ENCODE data around the gene DTD1.
A peak's percentile ranks its signal among the peaks of the same experiment; 100 is the strongest.

DTD1 gene

DNA sequence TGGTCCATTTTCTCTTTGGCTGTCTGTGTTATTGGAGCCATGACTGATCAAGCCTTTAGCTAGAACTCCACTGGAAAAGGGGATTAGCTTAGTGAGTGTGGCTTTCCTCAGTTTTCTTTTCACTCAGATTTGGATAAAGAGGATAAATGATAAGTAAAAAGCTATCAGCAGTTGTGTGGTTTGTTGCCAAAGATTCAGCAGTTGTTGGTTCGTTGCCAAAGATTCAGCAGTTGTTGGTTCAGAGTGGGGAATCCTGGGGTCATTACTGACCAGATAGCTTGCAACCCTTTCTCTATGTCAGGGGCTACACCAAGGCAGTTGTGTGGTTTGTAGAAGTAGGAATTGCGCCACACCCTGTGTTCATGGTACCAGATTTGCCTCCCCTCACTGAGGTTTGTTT is 118.1 kb downstream of the DTD1 start:
- no peak for DNase-seq (ENCODE audit: low read depth in 2 of 2)

DNA sequence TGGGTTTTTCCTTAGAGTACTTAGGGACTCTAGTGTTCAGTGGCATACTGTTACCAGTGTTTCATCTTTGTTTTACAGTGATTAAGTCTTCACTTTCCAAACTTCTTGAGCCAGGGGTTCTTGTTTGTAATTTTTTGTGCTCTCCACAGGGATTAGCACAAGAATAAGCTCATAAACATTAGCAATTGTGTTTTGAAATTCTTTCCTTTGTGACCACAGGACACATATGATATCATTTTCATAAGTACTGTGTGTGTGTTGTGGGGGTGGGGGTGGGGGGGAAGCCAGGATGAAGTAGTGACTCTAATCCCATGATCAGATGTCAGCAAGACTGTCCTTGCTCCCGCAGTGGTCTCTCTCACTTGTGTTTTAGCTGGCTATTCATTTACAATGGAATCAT is 124.3 kb downstream of the DTD1 start:
- no peak for DNase-seq (ENCODE audit: low read depth in 2 of 2)

- no peak for DNase-seq (ENCODE audit: low read depth in 2 of 2)
These were observed 125.0 kb downstream of the DTD1 start for GRCh38 chr20:18712882-18713281.

GRCh38 chr20:18715564-18715963 is 127.7 kb downstream of the DTD1 start:
- DNase-seq (ENCODE audit: low read depth in 2 of 2): no peak

- DNase-seq (ENCODE audit: low read depth in 2 of 2): no peak
These were observed 129.2 kb downstream of the DTD1 start for GRCh38 chr20:18717062-18717461.

DNA sequence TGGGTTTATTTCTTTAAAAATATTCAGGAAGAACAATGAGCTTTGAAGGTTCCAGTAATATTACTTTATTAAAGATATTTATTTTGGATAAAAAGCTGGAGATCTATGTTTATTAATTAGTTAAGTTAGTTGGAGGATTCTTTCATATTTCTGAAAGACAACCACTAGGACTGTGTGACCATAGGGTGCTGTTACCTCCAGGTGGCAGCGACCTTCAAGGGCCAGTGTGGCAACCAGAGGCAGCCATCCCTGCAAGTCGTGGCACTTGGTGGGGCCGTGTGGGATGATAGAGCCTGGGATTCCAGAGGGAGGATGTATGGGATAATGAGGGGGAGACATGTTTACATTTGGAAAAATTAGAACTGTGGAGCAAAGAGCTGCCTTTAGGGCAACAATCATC is 130.3 kb downstream of the DTD1 start:
- no peak for DNase-seq (ENCODE audit: low read depth in 2 of 2)

GRCh38 chr20:18719426-18719825 is 131.6 kb downstream of the DTD1 start:
- DNase-seq (ENCODE audit: low read depth in 2 of 2): no peak

DNA sequence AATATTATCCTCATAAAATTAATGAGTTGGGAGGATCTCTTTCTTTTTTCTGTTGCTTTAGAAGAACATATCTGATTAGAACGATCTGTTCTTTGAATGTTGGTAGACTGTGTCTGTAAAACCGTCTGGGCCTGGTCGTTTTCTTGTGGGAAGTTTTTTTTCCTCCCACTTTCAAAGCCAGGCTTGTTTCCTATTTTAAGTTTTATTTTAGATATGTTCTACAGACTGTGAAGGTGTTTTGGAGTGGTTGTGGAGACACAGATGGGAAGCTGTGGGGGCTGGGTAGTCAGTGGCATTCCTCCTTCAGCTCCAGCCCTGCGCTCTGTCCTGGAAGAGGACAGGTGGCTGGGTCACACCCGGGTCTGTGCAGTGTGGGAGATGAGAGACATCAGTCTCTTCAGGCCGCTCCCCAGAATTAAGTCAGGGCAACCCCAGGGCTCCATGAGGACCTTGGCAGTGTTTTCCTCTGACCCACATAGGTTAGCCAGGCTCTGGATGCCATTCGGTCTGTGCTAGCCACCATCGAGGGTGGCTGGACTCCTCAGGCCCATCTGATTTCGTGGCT is 133.8 kb downstream of the DTD1 start:
- no peak for DNase-seq (ENCODE audit: low read depth in 2 of 2)

- no peak for DNase-seq (ENCODE audit: low read depth in 2 of 2)
These were observed 134.5 kb downstream of the DTD1 start for GRCh38 chr20:18722371-18722770.

DNA sequence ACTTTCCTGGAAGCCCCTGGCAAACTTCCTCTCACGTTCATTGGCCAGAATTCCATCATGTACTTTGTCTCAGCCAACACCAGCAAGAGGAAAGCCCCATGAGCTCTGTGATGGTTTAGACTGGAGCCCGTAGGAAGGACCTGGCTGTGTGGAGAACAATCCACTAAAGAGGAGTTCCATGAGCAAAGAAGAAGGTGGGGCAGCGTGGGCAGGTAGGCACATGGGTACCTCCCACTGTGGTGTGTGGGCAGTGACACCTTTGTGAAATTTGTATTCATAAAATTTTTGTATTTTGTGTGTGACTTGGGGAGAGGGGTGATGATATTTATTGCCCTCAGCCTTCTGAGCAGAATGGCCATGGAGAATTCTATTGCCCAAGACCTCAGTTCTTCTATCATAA is 136.2 kb downstream of the DTD1 start:
- no peak for DNase-seq (ENCODE audit: low read depth in 2 of 2)

DNA sequence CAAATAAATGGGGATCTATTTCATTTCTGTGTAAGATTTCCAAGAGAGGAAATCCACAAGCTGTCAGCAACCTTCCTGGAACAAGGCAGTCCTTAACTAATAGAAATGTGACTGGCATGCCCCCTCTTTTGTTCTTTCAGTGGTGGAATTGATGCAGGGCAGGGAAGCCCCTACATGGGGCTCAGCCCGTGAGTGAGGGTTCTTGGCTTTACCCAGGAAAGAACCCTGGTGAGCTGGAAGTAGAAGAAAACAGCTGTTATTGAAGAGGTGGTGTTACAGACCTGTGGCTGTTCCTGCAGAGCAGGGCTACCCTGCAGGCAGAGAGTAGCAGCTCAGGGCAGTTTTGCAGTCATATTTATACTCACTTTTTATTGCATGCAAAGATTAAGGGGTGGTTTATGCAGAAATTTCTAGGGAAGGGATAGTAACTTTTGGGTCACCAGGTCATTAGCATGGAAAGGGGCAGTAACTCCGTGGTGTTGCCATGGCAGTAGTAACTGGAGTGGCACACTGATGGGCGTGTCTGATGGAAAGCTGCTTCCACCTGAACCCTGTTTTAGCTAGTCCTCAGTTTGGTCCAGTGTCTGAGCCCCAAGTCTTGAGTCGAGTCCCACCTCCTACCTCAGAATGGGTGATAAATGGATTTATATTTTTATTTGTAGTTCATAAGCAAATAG is 137.1 kb downstream of the DTD1 start:
- no peak for DNase-seq (ENCODE audit: low read depth in 2 of 2)

DNA sequence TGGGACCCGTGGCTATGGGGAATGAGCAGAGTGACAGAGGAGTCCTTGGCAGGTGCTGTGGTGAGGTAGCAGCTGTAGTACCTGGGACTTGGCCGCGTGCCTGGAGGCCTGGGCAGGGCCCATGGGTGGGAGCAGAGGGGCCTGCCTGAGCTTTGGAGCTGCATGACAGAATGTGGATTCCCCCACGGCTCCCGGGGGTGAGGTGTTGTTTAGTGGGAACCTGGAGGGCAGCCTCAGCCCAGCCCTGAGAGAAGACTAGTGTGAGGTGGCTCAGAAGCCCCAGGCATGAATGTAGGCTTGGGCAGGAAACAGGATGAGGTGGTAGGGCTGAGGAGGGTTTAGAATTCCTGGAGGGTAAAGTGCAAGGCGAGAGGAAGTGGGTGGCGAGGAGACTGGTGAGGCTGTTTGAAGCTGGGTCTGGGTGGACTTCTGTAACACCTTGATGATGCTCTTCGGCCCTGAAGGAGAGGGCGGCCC is 139.2 kb downstream of the DTD1 start:
- DNase-seq (ENCODE audit: low read depth in 2 of 2): no peak

DNA sequence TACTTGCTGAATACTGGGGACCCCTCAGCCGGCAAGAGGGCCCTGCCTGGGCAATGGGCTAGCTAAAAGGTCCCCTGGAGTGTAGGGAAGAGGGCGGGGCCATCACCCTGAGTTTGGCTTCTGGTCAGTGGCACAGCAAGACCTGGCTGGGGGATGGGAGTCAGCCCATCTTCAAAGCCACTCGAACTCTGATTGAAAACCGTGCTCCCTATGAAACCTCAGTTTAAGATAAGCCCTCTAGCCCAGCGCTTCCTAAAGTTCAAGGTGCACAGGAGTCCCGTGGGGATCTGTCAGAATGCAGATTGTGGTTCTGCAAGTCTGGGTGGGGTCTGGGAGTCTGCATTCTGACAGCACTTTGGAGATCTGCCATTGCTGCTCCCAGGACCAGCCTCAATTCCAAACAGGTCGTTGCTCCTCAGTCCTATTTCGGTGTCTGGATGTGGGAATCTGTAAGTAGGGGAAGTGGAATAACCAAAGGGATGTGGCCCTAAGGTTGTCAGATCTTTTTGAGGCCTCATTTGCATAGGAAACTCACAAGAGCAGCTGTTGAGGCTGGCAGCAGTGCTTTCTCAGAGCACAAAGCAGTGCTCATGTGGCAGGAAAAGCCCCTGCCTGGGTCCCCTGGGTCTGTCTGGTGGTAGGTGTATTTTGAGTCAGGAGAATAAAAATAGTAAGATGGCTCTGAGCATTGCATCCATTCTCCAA is 140.5 kb downstream of the DTD1 start:
- no peak for DNase-seq (ENCODE audit: low read depth in 2 of 2)

DNA sequence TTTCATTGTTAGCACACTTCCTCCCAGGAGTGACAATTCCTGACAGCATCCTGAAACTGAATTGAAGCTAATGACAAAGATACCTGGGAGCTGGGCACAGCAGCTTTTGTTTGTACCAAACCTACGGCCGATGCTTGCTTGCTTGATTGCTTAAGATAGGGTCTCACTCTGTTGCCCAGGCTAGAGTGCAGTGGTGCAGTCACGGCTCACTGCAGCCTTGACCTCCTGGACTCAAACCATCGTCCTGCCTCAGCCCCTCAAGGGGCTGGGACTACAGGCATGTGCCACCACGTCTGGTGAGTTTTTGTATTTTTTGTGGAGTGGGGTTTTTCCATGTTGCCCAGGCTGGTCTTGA is 141.0 kb downstream of the DTD1 start:
- no peak for DNase-seq (ENCODE audit: low read depth in 2 of 2)

- DNase-seq (ENCODE audit: low read depth in 2 of 2): no peak
These were observed 141.5 kb downstream of the DTD1 start for GRCh38 chr20:18729231-18729825.

DNA sequence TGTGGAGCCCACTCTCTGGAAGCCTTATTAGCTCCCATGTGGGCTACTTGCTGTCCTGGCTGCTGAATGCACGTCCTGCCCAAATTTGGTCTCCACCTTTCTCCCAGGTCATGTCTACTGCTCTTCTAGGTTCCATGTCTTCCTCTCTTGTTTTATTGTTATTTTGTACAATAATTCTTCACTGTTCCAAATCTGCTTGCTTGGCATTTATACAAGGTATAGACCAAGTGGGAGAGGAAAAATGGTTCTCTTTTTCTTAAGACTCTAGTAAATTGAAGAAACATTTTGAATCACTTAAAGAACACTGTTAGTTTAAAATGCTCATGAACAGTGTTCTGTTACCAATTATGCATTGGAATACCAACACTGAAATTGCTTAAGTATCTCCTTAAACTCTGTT is 144.1 kb downstream of the DTD1 start:
- DNase-seq (ENCODE audit: low read depth in 2 of 2): no peak

DNA sequence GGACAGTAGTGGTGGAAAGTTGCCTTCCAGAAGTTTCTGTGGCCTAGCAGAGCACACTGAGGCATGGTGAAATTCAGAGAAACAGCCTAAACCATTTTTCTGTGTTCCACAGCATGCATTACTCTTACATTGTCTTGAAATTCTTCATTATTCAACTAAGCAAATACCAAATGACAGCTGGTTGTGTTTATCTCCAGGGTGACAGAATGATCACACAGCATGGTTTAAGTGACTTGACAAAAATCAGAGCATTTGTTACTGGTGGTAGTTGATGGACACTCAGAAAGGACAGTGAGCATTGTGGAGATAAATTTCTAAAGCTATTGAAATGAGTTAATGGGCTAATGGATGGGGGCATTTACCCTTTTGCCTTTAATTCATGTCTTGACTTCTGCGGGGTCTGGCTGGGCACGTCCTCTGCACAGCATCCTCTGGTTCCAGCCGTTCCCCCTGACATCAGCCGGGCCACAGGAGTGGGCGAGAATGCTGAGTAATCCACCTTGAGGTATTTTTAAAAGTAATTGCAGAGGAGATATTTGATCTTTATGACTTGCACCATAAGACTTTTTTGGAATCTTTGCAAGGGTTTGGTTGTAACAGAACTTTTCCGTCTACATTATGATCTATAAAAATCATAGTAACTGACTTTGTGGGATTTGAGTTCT is 146.8 kb downstream of the DTD1 start:
- no peak for DNase-seq (ENCODE audit: low read depth in 2 of 2)

GRCh38 chr20:18737140-18737539 is 149.3 kb downstream of the DTD1 start:
- DNase-seq (ENCODE audit: low read depth in 2 of 2): no peak

DNA sequence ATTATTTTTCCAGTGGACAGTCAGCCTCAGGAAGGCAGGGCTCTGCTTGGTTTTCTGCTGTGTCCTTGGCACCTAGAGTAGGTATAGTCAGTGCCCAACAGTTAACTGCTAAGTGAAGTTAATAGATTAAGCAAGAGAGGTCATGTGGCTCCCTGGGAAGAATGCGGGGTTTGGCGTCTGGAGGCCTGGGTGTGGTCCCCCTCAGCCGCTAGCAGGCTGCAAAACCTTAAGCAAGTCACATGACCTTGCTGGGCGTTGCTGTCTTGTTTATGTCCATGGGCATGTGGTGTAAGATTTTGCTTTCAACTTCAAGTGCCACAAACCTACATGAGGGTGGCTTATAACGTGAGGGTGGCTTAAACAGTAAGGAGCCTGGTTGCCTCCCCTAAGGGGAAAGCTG is 150.2 kb downstream of the DTD1 start:
- DNase-seq (ENCODE audit: low read depth in 2 of 2): no peak

- no peak for DNase-seq (ENCODE audit: low read depth in 2 of 2)
These were observed 151.0 kb downstream of the DTD1 start for GRCh38 chr20:18738888-18739287.

- DNase-seq (ENCODE audit: low read depth in 2 of 2): peak; percentile 72 to 80
These were observed 151.9 kb downstream of the DTD1 start for GRCh38 chr20:18739751-18740166.

- DNase-seq (ENCODE audit: low read depth in 2 of 2): no peak
These were observed 152.9 kb downstream of the DTD1 start for GRCh38 chr20:18740726-18741125.
